ENCODE measurements around the gene MIA3.

Gene MIA3

GRCh38 chr1:222631611-222632208 lies 13.8 kb downstream of the MIA3 start:
- Histone ChIP-seq H3K4me3 (ENCODE audit: low read depth, low read length) (no peak overlapping the region), H3K36me3 (peaks cover 3% of the 10 kb centered on the region)
- no peak for TF ChIP-seq CTCF (IDR thresholded peaks at IDR 0.05; ENCODE audit: low read depth, low read length)

DNA sequence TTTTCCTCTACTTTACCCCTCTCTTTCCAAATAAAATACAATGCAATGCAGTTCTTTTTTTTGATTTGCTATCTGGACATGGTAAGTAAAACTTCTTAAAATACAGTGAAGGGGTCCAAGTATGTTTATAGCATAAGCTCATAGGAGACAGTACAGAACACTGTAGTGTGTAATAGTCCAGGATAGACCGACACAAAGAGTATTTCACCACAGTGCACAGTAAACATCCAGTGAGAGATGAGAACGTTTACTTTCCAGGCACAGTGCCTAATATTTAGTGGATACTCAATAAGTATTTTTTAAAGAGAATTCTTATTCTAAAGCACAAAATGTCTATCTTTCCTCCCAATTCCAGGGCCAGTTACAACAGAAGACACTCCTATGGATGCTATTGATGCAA lies 14.9 kb downstream of the MIA3 start:
- H3K9me3 ChIP-seq (ENCODE audit: severe bottlenecking): no peaks in the 10 kb centered on the region
- no peak for TF ChIP-seq CTCF (IDR thresholded peaks at IDR 0.05; ENCODE audit: low read depth, low read length)
- no peak overlapping the region for H3K27ac ChIP-seq
- H3K36me3 ChIP-seq: peaks cover 1% of the 10 kb centered on the region
- no peaks in the 10 kb centered on the region for H3K27me3 ChIP-seq (ENCODE audit: insufficient read depth, low read depth, severe bottlenecking)
- no peak for DNase-seq
- no peak overlapping the region for H3K4me3 ChIP-seq (ENCODE audit: low read depth, low read length)

More at GRCh38 chr1:222631611-222632208, 13.8 kb downstream of the MIA3 start:
- H3K27me3 ChIP-seq (ENCODE audit: insufficient read depth, low read depth, severe bottlenecking): no peaks in the 10 kb centered on the region
- no peak overlapping the region for H3K27ac ChIP-seq
- DNase-seq: no peak
- H3K9me3 ChIP-seq (ENCODE audit: severe bottlenecking): no peaks in the 10 kb centered on the region

DNA sequence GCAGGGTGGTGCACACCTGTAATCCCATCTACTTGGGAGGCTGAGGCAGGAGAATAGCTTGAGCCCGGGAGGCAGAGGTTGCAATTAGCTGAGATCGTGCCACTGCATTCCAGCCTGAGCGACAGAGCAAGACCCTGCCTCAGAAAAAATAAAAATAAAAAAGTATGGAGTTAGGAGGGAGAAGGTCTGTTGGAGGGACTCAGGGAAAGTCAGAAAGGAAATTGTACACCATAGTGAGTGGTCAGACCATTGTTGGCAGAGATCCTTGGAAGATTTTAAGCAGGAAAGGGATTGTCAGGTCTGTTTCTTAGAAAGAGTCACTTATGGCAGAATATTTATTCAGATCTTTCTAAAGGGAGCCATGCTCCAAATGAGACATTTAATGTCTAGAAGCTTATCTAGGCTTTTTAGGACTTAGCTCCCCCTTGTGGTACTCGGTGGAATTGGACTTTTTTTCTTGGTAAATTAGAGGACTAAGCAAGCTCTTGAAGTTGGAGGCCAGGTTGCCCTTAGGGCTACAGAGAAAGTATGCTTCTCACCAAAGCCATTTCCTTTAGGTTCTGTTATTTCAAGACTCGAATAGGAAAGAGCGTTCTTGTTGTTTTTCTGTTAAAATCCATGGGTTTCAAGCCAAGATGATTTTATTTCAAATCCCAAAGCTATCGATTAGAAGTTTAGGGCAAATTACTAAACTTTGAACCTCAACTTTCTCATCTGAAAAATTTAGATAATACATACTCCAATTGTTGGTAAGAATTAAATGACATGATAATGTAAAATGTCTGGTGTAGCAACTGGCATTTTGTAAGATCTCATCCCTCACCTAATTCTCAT lies 16.5 kb downstream of the MIA3 start:
- peak; percentile 41; the same call in 1 of the 2 replicates for TF ChIP-seq CTCF (IDR thresholded peaks at IDR 0.05; ENCODE audit: low read depth, low read length)
- Histone ChIP-seq H3K4me3 (ENCODE audit: low read depth, low read length) (no peak overlapping the region), H3K36me3 (no peaks in the 10 kb centered on the region), H3K27ac (no peak overlapping the region), H3K27me3 (ENCODE audit: insufficient read depth, low read depth, severe bottlenecking) (no peaks in the 10 kb centered on the region), H3K9me3 (ENCODE audit: severe bottlenecking) (no peaks in the 10 kb centered on the region)
- peak; percentile 30 for DNase-seq

- Histone ChIP-seq H3K4me3 (ENCODE audit: low read depth, low read length) (no peak overlapping the region), H3K27ac (no peak overlapping the region), H3K9me3 (ENCODE audit: severe bottlenecking) (no peaks in the 10 kb centered on the region), H3K27me3 (ENCODE audit: insufficient read depth, low read depth, severe bottlenecking) (no peaks in the 10 kb centered on the region), H3K36me3 (no peaks in the 10 kb centered on the region)
- TF ChIP-seq CTCF (IDR thresholded peaks at IDR 0.05; ENCODE audit: low read depth, low read length): no peak
- DNase-seq: no peak
These were observed 23.5 kb downstream of the MIA3 start for GRCh38 chr1:222641269-222641948.

- no peaks in the 10 kb centered on the region for H3K36me3 ChIP-seq
- H3K4me3 ChIP-seq (ENCODE audit: low read depth, low read length): no peak overlapping the region
- no peaks in the 10 kb centered on the region for H3K27me3 ChIP-seq (ENCODE audit: insufficient read depth, low read depth, severe bottlenecking)
- TF ChIP-seq CTCF (IDR thresholded peaks at IDR 0.05; ENCODE audit: low read depth, low read length): no peak
- no peaks in the 10 kb centered on the region for H3K9me3 ChIP-seq (ENCODE audit: severe bottlenecking)
- no peak for DNase-seq
- no peak overlapping the region for H3K27ac ChIP-seq
These were observed 24.6 kb downstream of the MIA3 start for GRCh38 chr1:222642468-222642867.
